HL-60 (cell line): ENCODE data around the gene OTOP3.

Source experiments
- CTCF ChIP-seq: IDR thresholded peaks from one replicate; pipeline ENCODE4 v1.5.1; 2011; ENCODE audit warnings: low read length, control low read depth, inconsistent platforms; ENCODE audit not compliant: insufficient read depth
- GABPA ChIP-seq: IDR thresholded peaks from 2 replicates; pipeline ENCODE4 v1.6.1; 2012; ENCODE audit warnings: low read depth
- REST ChIP-seq: IDR thresholded peaks from 2 replicates; pipeline ENCODE4 v1.6.1; 2012; ENCODE audit warnings: low read depth; ENCODE audit not compliant: insufficient replicate concordance
- SPI1 ChIP-seq: IDR thresholded peaks from 2 replicates; pipeline ENCODE4 v1.6.1; 2012; ENCODE audit warnings: low read depth, mild to moderate bottlenecking, borderline replicate concordance

GRCh38 chr17:74941128-74941725 is 5.5 kb downstream of the OTOP3 start:
- no peak for TF ChIP-seq CTCF
- no peak for TF ChIP-seq REST
- TF ChIP-seq GABPA: no peak
- no peak for TF ChIP-seq SPI1
